ENCODE measurements around the gene KCNIP2.

The KCNIP2 gene

DNA sequence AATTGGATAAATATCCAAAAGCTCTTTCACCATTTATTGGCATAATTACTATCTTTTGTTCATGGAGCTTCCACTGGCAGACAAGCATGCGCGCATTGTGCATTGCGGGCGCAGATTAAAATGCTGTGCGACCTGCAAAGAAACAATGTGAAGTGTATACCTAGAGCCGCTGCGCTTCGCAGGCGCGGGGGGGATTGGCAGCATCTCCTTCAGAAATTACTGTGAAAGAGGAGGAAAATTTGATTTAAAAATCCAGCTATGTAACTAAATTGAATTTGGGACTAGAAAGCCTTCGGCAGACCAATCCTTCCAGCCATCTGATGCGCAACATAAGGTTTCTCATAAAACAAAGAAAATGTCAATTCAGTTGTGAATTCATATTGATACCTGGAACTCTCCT, 50.1 kb downstream of the KCNIP2 start:
- no peak for TF ChIP-seq GATA3 (IDR thresholded peaks at IDR 0.05; ENCODE audit: low read depth, low read length)
- TF ChIP-seq GATA2 (IDR thresholded peaks at IDR 0.05; ENCODE audit: low read depth, low read length), result no peak

DNA sequence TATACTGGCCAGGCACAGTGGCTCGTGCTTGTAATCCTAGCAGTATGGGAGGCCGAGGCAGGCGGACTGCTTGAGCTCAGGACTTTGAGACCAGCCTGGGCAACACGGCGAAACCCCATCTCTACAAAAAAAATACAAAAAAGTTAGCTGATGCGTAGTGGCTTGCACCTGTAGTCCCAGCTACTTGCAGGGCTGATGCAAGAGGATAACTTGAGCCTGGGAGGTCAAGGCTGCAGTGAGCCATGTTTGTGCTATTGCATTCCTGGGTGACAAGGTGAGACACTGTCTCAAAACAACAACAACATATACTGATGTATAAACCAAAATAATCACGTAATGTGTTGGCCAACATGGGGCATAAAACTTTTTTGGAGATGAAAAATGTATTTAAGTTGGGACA, 53.9 kb downstream of the KCNIP2 start:
- TF ChIP-seq GATA2 (IDR thresholded peaks at IDR 0.05; ENCODE audit: low read depth, low read length), result no peak
- TF ChIP-seq GATA3 (IDR thresholded peaks at IDR 0.05; ENCODE audit: low read depth, low read length), result no peak

DNA sequence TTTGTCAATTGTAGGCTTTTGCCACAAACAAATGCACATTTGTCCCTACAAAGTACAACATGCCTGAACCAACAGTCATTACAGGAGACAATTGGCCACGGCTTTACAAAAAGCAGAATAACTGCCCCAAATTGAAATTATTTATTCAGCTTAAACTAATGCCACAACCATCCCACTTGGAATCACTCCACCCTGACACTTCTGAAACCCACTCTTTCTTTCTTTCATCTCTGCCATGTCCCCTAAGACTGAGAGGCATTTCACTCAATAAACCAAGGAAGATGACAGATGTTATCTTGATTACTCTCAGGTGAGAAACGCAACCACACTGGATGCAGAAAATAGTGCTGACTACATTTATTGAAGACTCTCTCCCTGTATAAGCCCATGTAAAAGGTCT, 57.8 kb downstream of the KCNIP2 start:
- no peak for TF ChIP-seq GATA3 (IDR thresholded peaks at IDR 0.05; ENCODE audit: low read depth, low read length)
- no peak for TF ChIP-seq GATA2 (IDR thresholded peaks at IDR 0.05; ENCODE audit: low read depth, low read length)

DNA sequence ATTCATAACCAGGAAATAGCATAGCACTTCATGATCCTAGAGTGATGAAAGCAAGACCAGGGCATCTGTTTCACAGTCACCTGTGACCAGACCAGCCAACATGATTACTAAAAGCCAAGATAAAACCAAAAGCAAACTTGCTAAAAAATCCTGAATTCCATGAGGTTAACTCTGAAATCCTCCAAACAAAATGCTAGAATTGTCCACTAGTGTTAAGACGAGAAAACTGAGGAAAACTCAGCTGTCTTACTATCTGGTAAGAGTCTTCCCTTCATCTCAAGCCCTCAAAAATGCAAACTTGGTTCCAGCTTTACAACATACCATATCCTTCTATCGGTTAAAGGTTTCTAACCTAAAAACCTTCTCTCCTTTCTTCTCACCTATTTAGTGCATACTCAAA, 59.0 kb downstream of the KCNIP2 start:
- TF ChIP-seq GATA3 (IDR thresholded peaks at IDR 0.05; ENCODE audit: low read depth, low read length) (no peak), GATA2 (IDR thresholded peaks at IDR 0.05; ENCODE audit: low read depth, low read length) (no peak)

DNA sequence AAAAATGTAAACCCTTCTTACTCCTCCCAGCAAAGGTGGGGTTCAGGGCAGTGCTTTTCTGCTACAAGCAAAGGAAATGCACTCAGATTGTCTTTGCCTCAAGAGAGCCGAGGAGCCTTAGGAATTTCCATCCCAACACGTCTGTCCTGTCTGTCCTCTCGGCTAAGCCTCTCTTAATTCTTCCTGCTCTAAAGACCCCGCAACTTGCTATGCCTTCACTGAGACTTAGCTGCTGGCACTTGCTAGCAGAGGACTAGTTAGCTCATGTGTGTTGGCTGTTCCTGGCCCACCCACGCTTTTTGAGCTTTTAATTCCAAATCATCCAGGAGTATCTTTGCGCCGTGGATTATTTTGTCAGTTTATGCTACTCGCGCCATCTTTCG, 59.9 kb downstream of the KCNIP2 start:
- TF ChIP-seq GATA3 (IDR thresholded peaks at IDR 0.05; ENCODE audit: low read depth, low read length), result no peak
- TF ChIP-seq GATA2 (IDR thresholded peaks at IDR 0.05; ENCODE audit: low read depth, low read length), result no peak

DNA sequence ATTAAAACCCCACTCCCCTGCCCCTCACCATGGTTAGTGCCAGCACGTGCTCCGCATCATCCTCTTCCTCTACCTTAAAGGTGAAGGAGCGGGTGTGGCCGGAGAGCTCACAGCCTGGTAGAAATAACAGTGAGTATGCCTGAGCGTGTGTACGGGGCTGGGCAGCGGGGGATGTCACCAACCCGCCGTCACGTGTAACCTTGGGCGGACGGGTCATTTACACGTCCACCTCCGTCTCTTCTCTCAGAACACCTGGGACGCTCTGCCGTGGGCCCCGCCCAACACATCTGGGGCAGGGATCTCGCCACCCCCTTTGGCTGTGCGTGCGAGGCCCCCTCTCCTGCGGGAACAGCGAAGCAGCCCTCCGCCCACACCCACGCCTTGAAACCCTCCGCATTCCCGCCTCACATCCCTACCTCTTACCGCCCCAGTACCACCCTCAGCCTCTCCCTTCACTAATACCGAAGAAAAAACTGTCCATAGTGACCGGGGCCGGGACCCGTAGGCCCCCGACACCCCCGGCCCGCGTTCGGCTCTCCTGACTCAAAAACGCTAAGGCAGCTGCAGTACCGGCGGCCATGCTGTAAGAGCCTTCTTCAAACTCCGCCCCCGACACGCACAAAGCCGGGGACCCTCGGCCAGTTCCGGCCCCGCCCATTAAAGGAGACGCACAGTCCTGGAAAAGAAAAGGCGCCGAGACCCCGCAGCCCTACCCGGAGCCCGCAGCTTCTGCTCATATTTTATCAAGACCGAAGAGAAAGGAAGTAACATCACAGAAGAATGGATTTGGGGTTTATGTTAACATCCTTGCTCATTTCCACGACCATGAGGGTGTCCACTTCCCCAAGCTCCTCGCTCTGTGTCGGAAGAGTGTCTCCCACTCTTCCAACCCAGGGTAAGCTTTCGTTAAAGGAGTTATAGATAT, 60.5 kb downstream of the KCNIP2 start, which contains the start of gene NPM3:
NPM3 (minus strand) TSS at position 636 of the 925 bp plus-strand sequence; CDS start at position 580, 56 bp downstream.
- TF ChIP-seq GATA3 (IDR thresholded peaks at IDR 0.05; ENCODE audit: low read depth, low read length) (no peak), GATA2 (IDR thresholded peaks at IDR 0.05; ENCODE audit: low read depth, low read length) (no peak)

DNA sequence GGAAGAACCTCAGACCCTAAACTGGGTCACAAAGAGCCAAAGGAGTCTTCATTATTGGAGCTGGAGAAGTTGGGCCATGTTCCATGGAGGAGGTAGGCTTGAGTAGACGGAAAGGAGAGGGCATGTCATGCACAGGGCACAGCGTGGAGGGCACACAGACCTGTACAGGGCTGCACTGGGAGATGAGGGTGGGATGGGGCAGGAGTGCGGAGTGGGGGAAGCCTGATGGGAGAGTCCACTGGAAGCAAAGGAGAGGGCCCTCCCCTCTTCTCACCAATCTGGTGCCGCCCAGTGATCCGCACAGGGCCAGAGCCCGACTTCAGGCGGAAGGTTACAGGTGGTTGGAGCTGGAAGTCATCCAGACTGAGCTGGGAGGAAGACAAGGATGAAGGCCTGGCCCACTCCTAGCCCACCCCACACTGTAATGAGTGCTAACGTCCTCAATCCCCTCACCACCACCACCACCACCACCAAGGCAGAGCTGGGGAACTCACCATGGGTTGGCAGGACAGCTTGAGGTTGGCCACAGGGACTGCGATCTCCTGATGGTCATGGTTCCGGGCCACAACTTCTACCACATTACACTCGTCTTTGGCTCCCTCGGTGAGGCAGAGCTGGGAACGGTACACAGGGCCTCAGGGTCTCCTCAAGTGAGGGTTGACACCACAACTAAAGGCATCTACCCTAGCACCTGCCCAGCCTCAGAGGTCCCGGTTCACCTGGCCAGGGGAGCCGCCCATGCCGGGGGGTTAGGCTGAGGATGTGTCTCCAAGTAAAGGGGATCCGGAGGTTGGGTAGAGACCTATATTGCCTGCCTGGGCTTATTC, 61.4 kb downstream of the KCNIP2 start:
- no peak for TF ChIP-seq GATA2 (IDR thresholded peaks at IDR 0.05; ENCODE audit: low read depth, low read length)
- TF ChIP-seq GATA3 (IDR thresholded peaks at IDR 0.05; ENCODE audit: low read depth, low read length), result no peak

DNA sequence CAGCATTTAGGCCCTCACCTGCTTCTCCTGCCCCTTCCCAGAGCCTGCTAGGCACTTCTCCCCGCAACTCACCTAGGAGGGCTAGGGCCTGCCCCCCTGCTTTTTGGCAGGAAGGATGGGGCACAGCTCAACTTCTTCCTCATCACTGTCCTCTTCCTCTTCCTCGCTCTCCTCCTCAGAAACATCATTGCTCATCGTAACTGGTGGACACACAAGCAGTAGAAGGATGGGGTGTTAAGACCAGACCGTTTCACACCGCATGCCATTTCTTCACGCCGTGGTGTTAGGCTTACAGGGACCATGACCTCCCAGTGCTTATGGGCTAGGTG, 62.0 kb downstream of the KCNIP2 start:
- TF ChIP-seq GATA3 (IDR thresholded peaks at IDR 0.05; ENCODE audit: low read depth, low read length) (no peak), GATA2 (IDR thresholded peaks at IDR 0.05; ENCODE audit: low read depth, low read length) (no peak)

DNA sequence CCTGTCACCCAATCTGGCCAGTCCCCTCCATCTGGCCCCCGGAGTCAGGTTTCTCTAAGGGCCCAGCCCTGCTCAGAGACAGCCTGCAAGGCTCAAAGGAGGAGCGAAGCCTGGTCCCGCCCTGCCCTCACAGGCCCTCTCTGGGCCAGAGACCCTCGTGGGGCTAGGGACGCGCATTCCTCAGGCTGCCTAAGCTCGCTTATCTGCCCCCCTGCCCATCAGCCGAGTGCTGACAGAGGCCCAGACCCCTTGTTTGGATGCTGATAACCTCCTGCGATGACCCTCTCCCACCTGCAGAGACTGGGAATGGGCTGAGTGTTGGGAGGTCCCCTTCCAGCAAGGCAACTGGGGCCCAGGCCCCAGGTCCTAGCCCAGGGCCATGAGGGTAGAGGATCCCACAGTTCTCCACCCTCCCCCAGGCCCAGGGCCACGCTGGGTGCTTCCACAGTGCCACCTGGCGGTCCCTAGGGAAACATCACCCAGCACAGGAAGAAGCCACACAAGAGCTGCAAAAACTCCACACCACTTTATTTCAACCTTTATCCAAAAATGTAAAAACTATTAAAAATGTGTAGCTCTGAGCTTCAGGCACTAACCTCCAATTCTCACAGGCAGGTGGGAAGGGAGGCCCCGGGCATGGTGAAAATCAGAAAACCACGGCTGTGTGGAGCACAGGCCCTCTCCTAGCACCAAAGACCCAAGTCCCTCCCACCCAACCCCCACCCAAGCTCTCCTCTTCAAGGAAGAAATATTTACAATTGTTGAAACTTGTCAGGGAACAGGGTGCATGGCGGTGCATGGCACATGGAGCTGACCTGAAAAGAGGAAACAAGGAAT, 62.6 kb downstream of the KCNIP2 start:
- TF ChIP-seq GATA3 (IDR thresholded peaks at IDR 0.05; ENCODE audit: low read depth, low read length) (no peak), GATA2 (IDR thresholded peaks at IDR 0.05; ENCODE audit: low read depth, low read length) (no peak)

DNA sequence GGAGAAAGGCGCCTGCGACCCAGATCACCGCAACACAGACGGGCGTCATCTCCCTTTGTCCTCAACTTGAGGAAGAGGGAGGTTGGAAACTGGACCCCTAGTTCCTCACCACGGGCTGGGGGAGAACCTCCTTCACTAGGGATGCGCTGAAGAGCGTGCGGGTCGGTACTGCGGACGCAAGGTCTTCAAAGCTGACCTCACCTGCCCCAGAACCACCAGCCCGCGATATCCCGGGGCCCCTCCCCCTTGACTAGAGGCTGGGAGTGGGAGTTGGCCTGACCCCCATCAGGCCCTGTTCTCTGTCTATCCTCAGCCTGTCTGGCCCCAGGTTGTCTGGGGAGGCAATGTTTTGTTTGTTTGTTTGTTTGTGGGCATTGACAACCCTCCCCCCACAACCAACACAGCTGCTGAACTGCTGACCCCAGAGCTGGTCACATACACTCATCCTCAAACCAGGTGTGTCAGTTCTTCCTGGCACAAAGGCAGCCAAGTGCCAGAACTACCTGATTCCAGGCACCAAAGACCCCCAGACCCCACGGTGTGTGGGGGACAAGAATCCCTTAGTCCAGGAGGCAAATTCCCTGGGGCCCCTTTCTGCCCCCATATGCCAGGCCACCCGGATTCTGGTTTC, 63.3 kb downstream of the KCNIP2 start:
- TF ChIP-seq GATA2 (IDR thresholded peaks at IDR 0.05; ENCODE audit: low read depth, low read length) (no peak), GATA3 (IDR thresholded peaks at IDR 0.05; ENCODE audit: low read depth, low read length) (no peak)

DNA sequence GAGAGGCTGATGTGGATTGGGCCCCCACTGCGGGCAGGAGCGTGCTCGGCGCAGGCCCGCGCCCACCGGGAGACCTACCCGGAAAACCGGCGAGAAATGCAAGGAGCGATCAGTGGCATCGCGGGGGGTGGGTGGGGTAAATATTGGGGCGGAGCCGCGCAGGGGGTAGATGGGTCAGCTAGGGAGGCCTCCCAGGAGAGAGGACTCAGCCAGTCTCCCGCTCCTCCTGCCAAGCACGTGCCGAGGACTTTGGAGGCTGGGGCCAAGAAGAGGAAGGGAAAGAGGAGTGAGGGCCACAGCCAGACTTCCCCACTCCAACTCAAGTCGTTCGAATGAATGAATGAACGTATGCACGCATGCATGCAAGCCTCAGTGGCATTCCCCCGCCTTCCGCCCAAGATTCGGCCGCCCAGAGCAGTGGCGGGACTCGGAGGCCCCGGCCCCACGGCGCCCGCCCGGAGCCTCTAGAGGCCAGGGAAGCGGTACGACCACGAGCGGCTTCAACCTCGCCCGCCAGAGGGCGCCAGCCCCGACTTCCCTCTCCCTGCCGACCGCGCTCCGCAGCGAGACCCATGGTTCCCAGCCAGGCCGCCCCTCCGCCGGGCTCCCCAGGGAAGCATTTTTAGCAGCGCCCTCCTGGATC, 63.9 kb downstream of the KCNIP2 start:
- TF ChIP-seq GATA3 (IDR thresholded peaks at IDR 0.05; ENCODE audit: low read depth, low read length), result no peak
- TF ChIP-seq GATA2 (IDR thresholded peaks at IDR 0.05; ENCODE audit: low read depth, low read length), result no peak

DNA sequence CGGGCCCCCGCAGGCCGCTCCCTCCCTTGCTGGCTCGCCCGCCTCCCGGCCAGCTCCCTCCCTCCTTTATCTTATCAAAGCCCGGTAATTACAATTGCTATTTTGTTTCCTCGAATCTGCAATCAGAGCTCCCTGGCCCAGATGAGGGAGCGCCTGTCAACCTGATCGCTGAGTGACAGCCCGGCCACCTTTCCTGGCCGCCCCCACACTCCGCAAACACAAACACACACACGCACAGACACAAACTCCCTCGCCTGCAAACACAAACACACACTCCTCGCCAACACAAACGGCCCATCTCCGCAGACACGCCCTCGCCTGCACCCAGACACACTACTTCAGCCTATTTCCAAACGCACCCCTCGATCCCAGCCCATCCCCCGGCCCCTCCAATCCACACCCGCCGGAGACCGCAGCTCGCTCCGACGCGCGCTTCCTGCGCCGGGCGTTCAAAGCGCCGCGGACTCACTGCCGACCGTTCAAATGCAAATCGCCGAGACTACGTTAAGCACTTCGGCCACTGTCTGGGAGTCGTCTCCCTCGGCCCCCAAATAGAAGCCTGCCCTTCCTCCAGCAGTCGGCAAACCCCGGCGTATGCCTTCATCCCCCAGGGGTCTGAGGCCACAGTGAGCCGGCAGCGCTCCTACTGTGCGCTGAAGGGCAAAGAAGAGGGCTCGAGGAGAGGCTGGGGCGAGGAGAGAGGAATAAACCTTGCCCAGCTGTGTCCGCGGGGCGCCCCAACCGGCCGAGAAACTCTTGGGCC, 64.6 kb downstream of the KCNIP2 start:
- TF ChIP-seq GATA3 (IDR thresholded peaks at IDR 0.05; ENCODE audit: low read depth, low read length), result no peak
- TF ChIP-seq GATA2 (IDR thresholded peaks at IDR 0.05; ENCODE audit: low read depth, low read length), result no peak

Measured in SH-SY5Y (cell line).